ENCODE data around the gene ATP6V1G2. TPM values are rescaled to one million over a fixed set of nuclear protein-coding genes. Genes with fewer than 3 reads are reported as not detected.
"Not testable (repeated sequence)": the region's sequence is repeated elsewhere in the genome, so short reads cannot be mapped to it uniquely, and the experiment has no call there.

Gene ATP6V1G2
- total RNA-seq, result 1 to 10 TPM in 1 of 2 experiments, under 1 TPM in 1; 0.86 to 1.1 TPM

- DNase-seq (peak; percentile 95), ATAC-seq (peak; percentile 75)
- TF ChIP-seq CTCF (IDR thresholded peaks at IDR 0.05), result peak; percentile 96
- peak within 1 kb of the TSS; percentile 80 for H3K27ac Mint-ChIP-seq
- no peaks in the 10 kb centered on the region for H3K9me3 Mint-ChIP-seq
- ChIA-PET CTCF (interaction anchor here (0.5 to 56.2 kb wide), 17 partner anchors 10 to 192 kb away, joined by 3 to 2542 read pairs (median 3); partner anchors contain the start of genes APOM, BAG6, LST1 and LTA), POLR2A (interaction anchor here (0.9 to 5.0 kb wide), 11 partner anchors 30 to 76 kb away, joined by 3 to 57 read pairs (median 4); partner anchors contain the start of genes LST1, LTB, MICB and NCR3)
- H3K4me1 Mint-ChIP-seq (ENCODE audit: low read depth), result peaks cover 38% of the 10 kb centered on the region
- peaks cover 19% of the 10 kb centered on the region for H3K36me3 Mint-ChIP-seq (ENCODE audit: low read depth)
- H3K27me3 Mint-ChIP-seq, result no peaks in the 10 kb centered on the region
- intact Hi-C loops (cut with micrococcal nuclease), result loop anchor here (5.0 to 10.0 kb wide), 3 partner anchors 36 to 188 kb away; partner anchors contain the start of genes C6orf47, CLIC1, CSNK2B and GPANK1
- H3K4me3 Mint-ChIP-seq, result peak within 1 kb of the TSS; percentile 80
These were observed at the start of gene ATP6V1G2 for GRCh38 chr6:31546339-31546957. TSS of gene ATP6V1G2 (minus strand) at chr6:31546608. CDS start at chr6:31546559, 49 bp downstream.

GRCh38 chr6:31592396-31592771, 46.0 kb upstream of the ATP6V1G2 start:
- POLR2A ChIA-PET, result interaction anchor here (0.8 to 34.3 kb wide), 6 partner anchors 22 to 68 kb away, joined by 3 to 1181 read pairs (median 4); partner anchors contain the start of genes C6orf47, LST1, LTA and LTB
- TF ChIP-seq CTCF (IDR thresholded peaks at IDR 0.05), result no peak
- ATAC-seq, result peak; percentile 19
- H3K4me3 Mint-ChIP-seq, result peak overlapping the region; percentile 76
- peak overlapping the region; percentile 88 for H3K27ac Mint-ChIP-seq
- CTCF ChIA-PET, result interaction anchor here (1.3 to 38.9 kb wide), 3 partner anchors 21 to 147 kb away, joined by 3 to 2542 read pairs (median 132); partner anchors contain the start of genes AIF1, ATP6V1G2, DDX39B and LST1
- H3K4me1 Mint-ChIP-seq (ENCODE audit: low read depth), result peaks cover 59% of the 10 kb centered on the region
- H3K9me3 Mint-ChIP-seq, result no peaks in the 10 kb centered on the region
- no peaks in the 10 kb centered on the region for H3K27me3 Mint-ChIP-seq
- intact Hi-C loops (cut with micrococcal nuclease), result no loop called here
- peaks cover 13% of the 10 kb centered on the region for H3K36me3 Mint-ChIP-seq (ENCODE audit: low read depth)
- DNase-seq, result no peak

- H3K27ac Mint-ChIP-seq; H3K9me3 Mint-ChIP-seq; ATAC-seq; H3K4me3 Mint-ChIP-seq; H3K27me3 Mint-ChIP-seq; DNase-seq; intact Hi-C loops (cut with micrococcal nuclease): not testable (repeated sequence)
- POLR2A ChIA-PET, result interaction anchor here (1.1 to 34.3 kb wide), 2 partner anchors 20 to 49 kb away, joined by 3 to 1181 read pairs; partner anchors contain the start of genes DDX39B, LST1, LTA and LTB
- CTCF ChIA-PET, result interaction anchor here (1.5 to 38.9 kb wide), 2 partner anchors 8 to 29 kb away, joined by 8 to 2542 read pairs; partner anchors contain the start of genes ATP6V1G2, DDX39B, LST1 and LTA
- Mint-ChIP-seq H3K36me3 (ENCODE audit: low read depth) (peaks cover 19% of the 10 kb centered on the region), H3K4me1 (ENCODE audit: low read depth) (peaks cover 65% of the 10 kb centered on the region)
These were observed 44.3 kb upstream of the ATP6V1G2 start for GRCh38 chr6:31590691-31591090.

GRCh38 chr6:31588871-31589650, 42.7 kb upstream of the ATP6V1G2 start:
- Mint-ChIP-seq H3K4me3 (peak overlapping the region; percentile 51), H3K27me3 (no peaks in the 10 kb centered on the region), H3K27ac (peak overlapping the region; percentile 35), H3K9me3 (no peaks in the 10 kb centered on the region), H3K4me1 (ENCODE audit: low read depth) (peaks cover 70% of the 10 kb centered on the region), H3K36me3 (ENCODE audit: low read depth) (peaks cover 19% of the 10 kb centered on the region)
- POLR2A ChIA-PET, result interaction anchor here (0.7 to 34.3 kb wide), 5 partner anchors 10 to 39 kb away, joined by 3 to 1181 read pairs (median 5); partner anchors contain the start of genes LST1, LTA, LTB and TNF
- intact Hi-C loops (cut with micrococcal nuclease), result no loop called here
- ATAC-seq, result no peak
- no peak for DNase-seq
- no peak for TF ChIP-seq CTCF (IDR thresholded peaks at IDR 0.05)
- CTCF ChIA-PET, result interaction anchor here (38.9 to 56.2 kb wide), 2 partner anchors 3 to 28 kb away, joined by 2542 read pairs; partner anchors contain the start of genes ATP6V1G2, DDX39B, LST1 and LTA
